Measurements from ENCODE around the gene DSCAM.

Gene DSCAM

GRCh38 chr21:40047211-40047610, 799.7 kb downstream of the DSCAM start:
- TF ChIP-seq NFIC (IDR thresholded peaks at IDR 0.05) (no peak), TEAD4 (IDR thresholded peaks at IDR 0.05) (no peak), EGR1 (IDR thresholded peaks at IDR 0.05) (no peak)

GRCh38 chr21:40043866-40044265, 803.1 kb downstream of the DSCAM start:
- TF ChIP-seq MAX (IDR thresholded peaks at IDR 0.05) (no peak), NFIC (IDR thresholded peaks at IDR 0.05) (no peak), RAD21 (IDR thresholded peaks at IDR 0.05; ENCODE audit: low read depth) (no peak), TAF1 (IDR thresholded peaks at IDR 0.05; ENCODE audit: low read depth) (no peak), CEBPB (IDR thresholded peaks at IDR 0.05) (no peak), ZBTB7A (IDR thresholded peaks at IDR 0.05; ENCODE audit: low read depth) (no peak)

GRCh38 chr21:40043423-40043822, 803.5 kb downstream of the DSCAM start:
- TF ChIP-seq FOXM1 (IDR thresholded peaks at IDR 0.05; ENCODE audit: borderline replicate concordance, low read depth), result no peak
- no peak for TF ChIP-seq TEAD4 (IDR thresholded peaks at IDR 0.05)
- peak; percentile 24; the same call in 1 of the 2 replicates for TF ChIP-seq RAD21 (IDR thresholded peaks at IDR 0.05; ENCODE audit: low read depth)
- no peak for TF ChIP-seq EGR1 (IDR thresholded peaks at IDR 0.05)

GRCh38 chr21:40041446-40041845, 805.5 kb downstream of the DSCAM start:
- TF ChIP-seq TAF1 (IDR thresholded peaks at IDR 0.05; ENCODE audit: low read depth), result no peak
- no peak for TF ChIP-seq ZBTB7A (IDR thresholded peaks at IDR 0.05; ENCODE audit: low read depth)
- no peak for TF ChIP-seq CEBPB (IDR thresholded peaks at IDR 0.05)
- TF ChIP-seq YY1 (IDR thresholded peaks at IDR 0.05; ENCODE audit: low read depth), result no peak
- no peak for TF ChIP-seq REST (IDR thresholded peaks at IDR 0.05; ENCODE audit: low read depth)
- TF ChIP-seq USF1 (IDR thresholded peaks at IDR 0.05), result no peak
- TF ChIP-seq RAD21 (IDR thresholded peaks at IDR 0.05; ENCODE audit: low read depth), result no peak
- no peak for TF ChIP-seq CREB1 (IDR thresholded peaks at IDR 0.05; ENCODE audit: low read depth)
- TF ChIP-seq NFIC (IDR thresholded peaks at IDR 0.05), result no peak
- TF ChIP-seq TCF12 (IDR thresholded peaks at IDR 0.05; ENCODE audit: low read depth), result no peak
- no peak for TF ChIP-seq FOXM1 (IDR thresholded peaks at IDR 0.05; ENCODE audit: borderline replicate concordance, low read depth)
- no peak for TF ChIP-seq EGR1 (IDR thresholded peaks at IDR 0.05)
- TF ChIP-seq EP300 (IDR thresholded peaks at IDR 0.05; ENCODE audit: borderline replicate concordance), result no peak
- TF ChIP-seq TEAD4 (IDR thresholded peaks at IDR 0.05), result no peak
- TF ChIP-seq MAX (IDR thresholded peaks at IDR 0.05), result no peak

GRCh38 chr21:40029888-40030287, 817.1 kb downstream of the DSCAM start:
- TF ChIP-seq TEAD4 (IDR thresholded peaks at IDR 0.05), result no peak
- no peak for TF ChIP-seq USF1 (IDR thresholded peaks at IDR 0.05)
- no peak for TF ChIP-seq CREB1 (IDR thresholded peaks at IDR 0.05; ENCODE audit: low read depth)
- no peak for TF ChIP-seq CEBPB (IDR thresholded peaks at IDR 0.05)
- TF ChIP-seq NFIC (IDR thresholded peaks at IDR 0.05), result no peak
- TF ChIP-seq ZBTB7A (IDR thresholded peaks at IDR 0.05; ENCODE audit: low read depth), result no peak
- no peak for TF ChIP-seq REST (IDR thresholded peaks at IDR 0.05; ENCODE audit: low read depth)
- TF ChIP-seq EP300 (IDR thresholded peaks at IDR 0.05; ENCODE audit: borderline replicate concordance), result no peak
- no peak for TF ChIP-seq MAX (IDR thresholded peaks at IDR 0.05)
- no peak for TF ChIP-seq TCF12 (IDR thresholded peaks at IDR 0.05; ENCODE audit: low read depth)
- TF ChIP-seq RAD21 (IDR thresholded peaks at IDR 0.05; ENCODE audit: low read depth), result no peak
- TF ChIP-seq TAF1 (IDR thresholded peaks at IDR 0.05; ENCODE audit: low read depth), result no peak
- TF ChIP-seq FOXM1 (IDR thresholded peaks at IDR 0.05; ENCODE audit: borderline replicate concordance, low read depth), result no peak

GRCh38 chr21:40021558-40022351, 825.2 kb downstream of the DSCAM start:
- TF ChIP-seq TEAD4 (IDR thresholded peaks at IDR 0.05) (no peak), YY1 (IDR thresholded peaks at IDR 0.05; ENCODE audit: low read depth) (no peak), NFIC (IDR thresholded peaks at IDR 0.05) (no peak), EGR1 (IDR thresholded peaks at IDR 0.05) (no peak), ZBTB7A (IDR thresholded peaks at IDR 0.05; ENCODE audit: low read depth) (no peak), MAX (IDR thresholded peaks at IDR 0.05) (no peak), CEBPB (IDR thresholded peaks at IDR 0.05) (no peak), CREB1 (IDR thresholded peaks at IDR 0.05; ENCODE audit: low read depth) (no peak), FOXM1 (IDR thresholded peaks at IDR 0.05; ENCODE audit: borderline replicate concordance, low read depth) (no peak), USF1 (IDR thresholded peaks at IDR 0.05) (no peak), TCF12 (IDR thresholded peaks at IDR 0.05; ENCODE audit: low read depth) (no peak)

Data from Ishikawa (cell line).